HUES64 (cell line): Measurements from ENCODE around the gene TKFC.

Experiments
- H3K27ac ChIP-seq: 2 replicates; pipeline ENCODE4 v1.7.0; 2013; ENCODE audit warnings: low read depth, low read length, inconsistent platforms
- H3K27me3 ChIP-seq: 2 replicates; pipeline ENCODE4 v1.6.1; 2013; ENCODE audit warnings: mild to moderate bottlenecking, low read length; ENCODE audit not compliant: insufficient read depth
- H3K36me3 ChIP-seq: 2 replicates; pipeline ENCODE4 v1.6.1; 2013; ENCODE audit warnings: mild to moderate bottlenecking, low read length; ENCODE audit not compliant: insufficient read depth
- H3K4me1 ChIP-seq: 2 replicates; pipeline ENCODE4 v1.6.1; 2013; ENCODE audit warnings: mild to moderate bottlenecking, low read length, moderate library complexity; ENCODE audit not compliant: insufficient read depth
- H3K4me3 ChIP-seq: 2 replicates; pipeline ENCODE4 v1.5.1; 2013; ENCODE audit warnings: mild to moderate bottlenecking, low read length, moderate library complexity
- H3K9ac ChIP-seq: 2 replicates; pipeline ENCODE4 v1.6.1; 2013; ENCODE audit warnings: mild to moderate bottlenecking, low read depth, low read length
- H3K9me3 ChIP-seq: 2 replicates; pipeline ENCODE4 v1.6.1; 2013; ENCODE audit warnings: low read depth, low read length; ENCODE audit not compliant: insufficient read depth
- WGBS: fragments of 150-250, 120-280 bp; methylation state at CpG from one replicate; pipeline ENCODE4 v1.1.7; 2013; ENCODE audit warnings: missing lambda C conversion rate; 5-methylcytosine and 5-hydroxymethylcytosine counted together

The TKFC gene

DNA sequence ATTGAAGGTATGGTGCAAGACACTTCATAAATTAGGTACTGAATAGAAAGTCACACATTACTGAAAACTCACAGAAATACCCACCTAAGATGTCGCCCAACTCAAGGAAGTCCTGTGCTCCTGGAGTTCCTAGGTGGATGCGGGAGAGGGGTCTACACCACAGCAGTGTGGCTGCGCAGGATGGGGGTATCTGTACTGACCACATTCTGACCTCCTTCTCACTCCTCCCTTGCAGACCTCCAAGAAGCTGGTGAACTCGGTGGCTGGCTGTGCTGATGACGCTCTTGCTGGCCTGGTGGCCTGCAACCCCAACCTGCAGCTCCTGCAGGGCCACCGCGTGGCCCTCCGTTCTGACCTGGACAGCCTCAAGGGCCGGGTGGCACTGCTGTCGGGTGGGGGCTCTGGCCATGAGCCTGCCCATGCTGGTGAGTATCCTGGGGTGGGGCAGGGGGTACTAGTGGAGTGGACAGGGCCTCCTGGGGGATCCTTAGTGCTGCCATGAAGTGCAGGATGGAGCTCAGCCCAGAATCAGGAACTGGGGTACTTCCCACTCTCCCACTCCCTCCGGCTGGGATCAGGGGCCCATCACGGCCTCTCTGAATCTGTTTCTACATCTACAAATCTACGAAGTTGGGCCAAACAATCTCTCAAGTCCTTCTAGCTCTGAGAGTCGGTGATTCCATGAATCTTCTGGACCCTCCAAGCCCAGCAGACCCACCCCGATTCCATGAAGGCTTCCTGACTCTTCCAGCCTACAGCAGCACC lies 4.9 kb downstream of the TKFC start:
- H3K4me1 ChIP-seq, result peaks cover 11% of the 10 kb centered on the region; the same call in 1 of the 2 replicates
- no peak overlapping the region for H3K9ac ChIP-seq
- no peaks in the 10 kb centered on the region for H3K9me3 ChIP-seq
- peaks cover 22% of the 10 kb centered on the region for H3K36me3 ChIP-seq
- 92% methylated on average over 15 of the region's 15 CpGs for WGBS
- no peak overlapping the region for H3K27ac ChIP-seq
- H3K4me3 ChIP-seq, result no peak overlapping the region
- no peaks in the 10 kb centered on the region for H3K27me3 ChIP-seq

DNA sequence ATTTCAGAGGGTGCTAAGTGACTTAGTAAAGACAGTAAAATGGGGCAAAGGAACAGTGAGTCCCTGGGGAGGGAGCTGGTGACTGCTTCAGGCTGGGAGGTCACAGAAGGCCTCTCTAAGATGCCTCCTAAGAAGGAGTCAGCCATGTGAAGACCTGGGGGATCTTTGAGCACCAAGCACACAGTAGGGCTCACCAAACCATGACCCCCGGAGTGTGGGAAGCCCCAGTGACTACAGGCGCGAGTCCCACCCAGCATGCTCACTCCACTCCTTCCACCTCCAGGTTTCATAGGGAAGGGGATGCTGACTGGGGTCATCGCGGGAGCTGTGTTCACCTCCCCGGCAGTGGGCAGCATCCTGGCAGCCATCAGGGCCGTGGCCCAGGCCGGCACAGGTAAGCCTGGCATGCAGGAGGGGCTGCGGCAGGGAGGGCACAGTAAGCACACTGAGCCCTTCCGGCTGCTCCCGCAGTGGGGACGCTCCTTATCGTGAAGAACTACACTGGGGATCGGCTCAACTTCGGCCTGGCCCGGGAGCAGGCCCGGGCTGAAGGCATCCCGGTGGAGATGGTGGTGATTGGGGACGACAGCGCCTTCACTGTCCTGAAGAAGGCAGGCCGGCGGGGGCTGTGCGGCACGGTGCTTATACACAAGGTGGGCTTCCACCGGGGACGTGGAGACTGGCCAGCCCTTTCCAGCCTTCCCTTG lies 5.9 kb downstream of the TKFC start:
- Histone ChIP-seq H3K9ac (no peak overlapping the region), H3K36me3 (peaks cover 25% of the 10 kb centered on the region), H3K9me3 (no peaks in the 10 kb centered on the region), H3K27ac (no peak overlapping the region), H3K27me3 (no peaks in the 10 kb centered on the region), H3K4me3 (no peak overlapping the region), H3K4me1 (peaks cover 6% of the 10 kb centered on the region; the same call in 1 of the 2 replicates)
- WGBS, result 89% methylated on average over 26 of the region's 26 CpGs

DNA sequence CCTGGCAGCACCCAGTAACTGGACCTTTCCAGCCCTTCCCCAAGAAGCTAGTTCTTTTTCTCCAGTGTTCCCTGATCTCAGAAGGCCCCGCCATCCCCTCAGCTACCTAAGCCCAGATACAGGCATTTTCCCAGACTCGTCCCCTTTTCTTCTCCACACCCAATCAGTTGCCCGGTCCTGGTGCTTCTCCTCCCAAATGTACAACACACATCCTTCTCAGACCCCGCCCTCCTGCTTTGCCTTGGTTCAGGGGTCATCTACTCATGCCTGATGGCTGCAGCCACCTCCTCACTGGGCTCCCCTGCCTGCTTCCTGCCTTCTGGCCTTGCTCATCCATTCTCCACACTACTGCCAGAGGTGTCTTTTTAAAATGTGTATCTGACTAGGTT lies 6.5 kb downstream of the TKFC start:
- H3K9me3 ChIP-seq, result no peaks in the 10 kb centered on the region
- H3K9ac ChIP-seq, result no peak overlapping the region
- 88% methylated on average over 4 of the region's 4 CpGs for WGBS
- H3K27ac ChIP-seq, result no peak overlapping the region
- H3K4me1 ChIP-seq, result peaks cover 6% of the 10 kb centered on the region; the same call in 1 of the 2 replicates
- no peak overlapping the region for H3K4me3 ChIP-seq
- H3K27me3 ChIP-seq, result no peaks in the 10 kb centered on the region
- H3K36me3 ChIP-seq, result peaks cover 25% of the 10 kb centered on the region

DNA sequence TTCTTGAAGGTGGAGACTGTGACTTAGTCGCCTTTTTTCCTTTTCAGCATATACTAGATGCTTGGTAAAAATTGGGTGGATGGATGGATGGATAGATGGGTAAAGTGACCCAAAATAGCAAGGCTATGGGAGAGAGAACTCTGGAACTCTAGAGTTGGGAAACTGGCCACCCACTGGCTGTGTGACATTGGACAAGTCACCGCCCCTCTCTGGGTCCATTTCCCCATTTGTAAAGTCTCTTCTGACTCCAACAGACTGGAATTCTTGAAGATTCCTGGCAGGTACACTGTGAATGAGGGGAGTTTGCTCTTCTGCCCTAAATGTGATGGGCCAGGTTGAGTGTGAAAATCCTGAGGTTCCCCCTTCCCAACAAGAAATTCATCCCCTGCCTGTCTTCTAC lies 8.0 kb downstream of the TKFC start:
- H3K4me3 ChIP-seq, result no peak overlapping the region
- 96% methylated on average over 2 of the region's 2 CpGs for WGBS
- H3K27ac ChIP-seq, result no peak overlapping the region
- H3K9me3 ChIP-seq, result no peaks in the 10 kb centered on the region
- H3K9ac ChIP-seq, result no peak overlapping the region
- no peaks in the 10 kb centered on the region for H3K4me1 ChIP-seq
- H3K36me3 ChIP-seq, result peaks cover 25% of the 10 kb centered on the region
- H3K27me3 ChIP-seq, result no peaks in the 10 kb centered on the region

DNA sequence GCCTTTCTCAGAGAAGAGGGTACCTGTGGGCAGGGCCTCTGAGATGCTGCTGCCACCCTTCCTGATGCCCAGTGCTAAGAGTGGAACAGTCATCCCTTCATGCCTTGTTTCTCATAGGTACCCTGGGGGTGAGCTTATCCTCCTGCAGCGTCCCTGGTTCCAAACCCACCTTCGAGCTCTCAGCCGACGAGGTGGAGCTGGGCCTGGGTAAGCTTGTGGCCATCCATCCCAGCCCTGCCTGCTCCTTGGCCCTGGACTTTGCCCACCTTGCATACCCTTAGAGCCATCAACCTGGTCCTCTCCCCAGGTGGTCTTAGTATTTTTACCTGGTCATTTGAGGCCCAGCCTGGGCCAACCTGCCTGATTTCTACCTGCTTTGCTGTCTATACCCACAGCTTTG lies 8.7 kb downstream of the TKFC start:
- H3K36me3 ChIP-seq, result peaks cover 25% of the 10 kb centered on the region
- no peaks in the 10 kb centered on the region for H3K9me3 ChIP-seq
- H3K27ac ChIP-seq, result no peak overlapping the region

DNA sequence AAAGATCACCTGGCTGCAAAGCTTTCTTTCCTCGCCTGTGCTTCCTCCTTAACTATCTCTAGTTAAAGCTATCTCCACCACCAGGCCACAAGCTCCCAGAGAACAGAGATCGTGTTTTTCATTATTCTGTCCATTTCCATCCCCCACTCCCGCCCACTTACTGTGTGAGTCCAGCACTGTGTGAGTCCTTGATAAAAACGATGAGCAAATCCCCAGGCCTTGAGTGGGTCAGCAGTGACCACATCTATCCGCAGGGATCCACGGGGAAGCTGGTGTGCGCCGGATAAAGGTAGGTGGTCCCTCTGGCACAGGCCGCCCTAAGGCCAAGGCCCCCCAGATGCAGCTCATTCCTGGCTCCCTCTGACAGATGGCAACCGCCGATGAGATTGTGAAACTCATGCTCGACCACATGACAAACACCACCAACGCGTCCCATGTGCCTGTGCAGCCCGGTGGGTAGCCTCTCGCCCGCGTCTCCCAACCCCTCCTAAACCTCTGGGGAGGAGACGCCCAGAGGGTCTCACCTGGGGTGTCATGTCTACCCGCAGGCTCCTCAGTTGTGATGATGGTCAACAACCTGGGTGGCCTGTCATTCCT lies 9.3 kb downstream of the TKFC start:
- Histone ChIP-seq H3K27ac (no peak overlapping the region), H3K36me3 (peaks cover 25% of the 10 kb centered on the region), H3K9me3 (no peaks in the 10 kb centered on the region), H3K9ac (no peak overlapping the region), H3K4me1 (no peaks in the 10 kb centered on the region), H3K4me3 (no peak overlapping the region), H3K27me3 (no peaks in the 10 kb centered on the region)
- WGBS, result 95% methylated on average over 20 of the region's 20 CpGs

More for the DNA sequence above, 8.7 kb downstream of the TKFC start:
- Histone ChIP-seq H3K9ac (no peak overlapping the region), H3K4me1 (no peaks in the 10 kb centered on the region), H3K27me3 (no peaks in the 10 kb centered on the region), H3K4me3 (no peak overlapping the region)
- WGBS, result 93% methylated on average over 4 of the region's 4 CpGs

DNA sequence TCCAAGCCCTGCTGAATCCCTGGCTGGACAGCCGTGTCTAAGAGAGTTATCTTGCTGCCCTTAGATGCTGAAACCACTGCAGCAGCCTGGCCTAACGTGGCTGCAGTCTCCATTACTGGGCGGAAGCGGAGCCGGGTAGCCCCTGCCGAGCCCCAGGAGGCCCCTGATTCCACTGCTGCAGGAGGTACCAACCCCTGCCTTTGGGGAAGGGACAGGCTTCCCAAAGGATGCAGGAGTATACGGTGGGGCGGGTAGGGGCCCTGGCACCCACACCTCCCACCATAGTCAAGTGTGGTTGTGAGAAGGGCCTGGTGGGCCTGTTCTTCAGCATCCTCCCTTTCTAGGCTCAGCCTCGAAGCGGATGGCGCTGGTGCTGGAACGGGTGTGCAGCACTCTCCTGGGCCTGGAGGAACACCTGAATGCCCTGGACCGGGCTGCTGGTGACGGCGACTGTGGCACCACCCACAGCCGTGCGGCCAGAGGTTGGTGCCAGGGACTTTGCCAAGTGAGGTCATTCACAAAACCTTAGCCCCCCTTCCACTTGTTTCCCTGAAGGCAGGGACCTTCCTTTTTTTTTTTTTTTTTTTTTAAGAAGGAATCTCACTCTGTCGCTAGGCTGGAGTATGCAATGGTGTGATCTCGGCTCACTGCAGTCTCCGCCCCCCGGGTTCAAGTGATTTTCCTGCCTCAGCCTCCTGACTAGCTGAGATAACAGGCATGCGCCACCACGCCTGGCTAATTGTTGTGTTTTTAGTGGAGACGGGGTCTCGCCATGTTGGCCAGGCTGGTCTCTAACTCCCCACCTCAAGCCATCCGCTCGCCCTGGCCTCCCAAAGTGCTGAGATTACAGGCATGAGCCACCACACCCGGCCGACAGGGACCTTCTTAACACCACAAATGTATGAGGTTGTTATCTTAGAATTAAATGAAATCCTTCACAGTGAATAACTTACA lies 11.0 kb downstream of the TKFC start:
- Histone ChIP-seq H3K27me3 (no peaks in the 10 kb centered on the region), H3K27ac (no peak overlapping the region), H3K9ac (no peak overlapping the region), H3K9me3 (no peaks in the 10 kb centered on the region), H3K4me1 (no peaks in the 10 kb centered on the region), H3K36me3 (peaks cover 28% of the 10 kb centered on the region), H3K4me3 (no peak overlapping the region)
- 94% methylated on average over 25 of the region's 29 CpGs for WGBS

DNA sequence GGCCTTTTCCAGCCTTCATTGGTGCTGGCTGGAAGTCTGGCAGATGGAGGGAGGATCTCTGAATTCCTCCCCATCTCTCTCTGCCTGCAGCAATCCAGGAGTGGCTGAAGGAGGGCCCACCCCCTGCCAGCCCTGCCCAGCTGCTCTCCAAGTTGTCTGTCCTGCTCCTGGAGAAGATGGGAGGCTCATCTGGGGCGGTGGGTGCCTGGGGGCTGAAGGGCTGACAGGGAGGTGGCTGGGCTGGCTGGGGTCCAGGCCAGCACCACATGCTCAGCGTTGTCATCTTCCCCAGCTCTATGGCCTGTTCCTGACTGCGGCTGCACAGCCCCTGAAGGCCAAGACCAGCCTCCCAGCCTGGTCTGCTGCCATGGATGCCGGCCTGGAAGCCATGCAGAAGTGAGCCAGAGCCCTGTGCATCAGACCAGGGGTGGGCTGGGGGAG lies 12.2 kb downstream of the TKFC start:
- Histone ChIP-seq H3K9ac (no peak overlapping the region), H3K9me3 (no peaks in the 10 kb centered on the region), H3K27ac (no peak overlapping the region), H3K27me3 (no peaks in the 10 kb centered on the region), H3K36me3 (peaks cover 30% of the 10 kb centered on the region), H3K4me1 (no peaks in the 10 kb centered on the region), H3K4me3 (no peak overlapping the region)
- WGBS, result 80% methylated on average over 4 of the region's 4 CpGs

DNA sequence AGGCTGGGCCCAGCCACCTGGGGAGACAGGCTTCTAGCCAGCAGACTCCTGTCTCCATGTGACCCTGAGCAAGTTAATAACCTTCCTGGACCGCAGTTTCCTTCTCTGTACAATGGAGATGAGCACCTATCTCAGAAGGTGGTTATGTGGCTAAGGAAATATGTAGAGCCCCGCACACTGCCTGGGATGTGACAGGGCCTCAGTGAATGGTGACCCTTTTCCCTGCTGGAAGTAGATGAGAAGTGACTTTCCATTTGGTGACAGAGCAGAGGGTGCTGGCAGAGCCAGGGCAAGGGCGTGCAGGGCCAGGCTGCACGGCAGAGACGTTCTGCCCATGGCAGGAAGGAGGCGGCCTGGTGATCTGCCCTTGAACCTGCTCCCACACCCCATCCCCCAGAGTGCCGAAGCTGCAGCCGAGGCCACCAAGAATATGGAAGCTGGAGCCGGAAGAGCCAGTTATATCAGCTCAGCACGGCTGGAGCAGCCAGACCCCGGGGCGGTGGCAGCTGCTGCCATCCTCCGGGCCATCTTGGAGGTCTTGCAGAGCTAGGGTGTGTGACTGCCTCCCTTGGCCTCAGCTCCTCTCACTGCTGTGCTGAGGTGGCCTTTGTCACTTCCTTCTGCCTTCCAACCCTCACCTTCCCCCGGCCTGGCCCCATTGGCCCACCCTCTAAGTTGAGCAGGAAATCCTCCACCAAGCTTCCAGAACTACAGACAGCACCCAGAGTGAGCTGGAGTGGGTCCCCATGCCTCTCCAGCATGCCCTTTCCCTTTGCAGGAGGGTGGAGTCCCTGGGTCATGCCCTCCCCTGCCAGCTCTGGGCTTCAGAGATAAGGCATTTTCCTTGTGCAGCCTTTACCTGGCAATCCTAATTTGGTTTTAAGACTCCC lies 13.2 kb downstream of the TKFC start:
- H3K9me3 ChIP-seq, result no peaks in the 10 kb centered on the region
- H3K27ac ChIP-seq, result no peak overlapping the region
- no peaks in the 10 kb centered on the region for H3K4me1 ChIP-seq
- no peaks in the 10 kb centered on the region for H3K27me3 ChIP-seq
- no peak overlapping the region for H3K9ac ChIP-seq
- peaks cover 30% of the 10 kb centered on the region for H3K36me3 ChIP-seq
- WGBS, result 94% methylated on average over 14 of the region's 14 CpGs
- no peak overlapping the region for H3K4me3 ChIP-seq

DNA sequence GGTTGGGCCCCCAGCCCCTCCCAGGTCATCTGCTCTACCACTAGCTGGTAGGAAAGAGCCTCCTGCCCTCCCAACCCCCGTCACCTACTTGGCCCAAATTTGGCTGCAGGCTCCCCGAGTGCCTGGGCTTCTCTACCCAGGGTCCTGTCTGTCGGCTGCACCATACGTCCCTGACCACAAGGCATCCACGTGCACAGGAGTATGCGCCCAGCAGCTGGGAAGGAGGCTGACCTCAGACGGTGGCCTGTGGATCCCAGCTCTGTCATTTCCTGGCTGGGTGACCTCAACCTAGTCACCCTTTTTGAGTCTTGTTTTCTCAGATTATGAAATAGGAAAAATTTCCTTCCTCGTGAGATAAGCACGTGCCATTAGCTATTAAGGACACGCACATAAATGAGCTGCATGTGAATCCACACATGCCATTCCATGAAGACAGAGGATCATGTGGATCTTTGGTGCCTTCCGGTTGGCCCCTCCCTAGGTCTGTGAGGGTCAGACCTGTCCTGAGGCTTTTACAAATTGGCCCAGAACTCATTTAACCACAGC lies 15.0 kb downstream of the TKFC start:
- H3K27me3 ChIP-seq, result no peaks in the 10 kb centered on the region
- H3K9me3 ChIP-seq, result no peaks in the 10 kb centered on the region
- no peaks in the 10 kb centered on the region for H3K4me1 ChIP-seq
- H3K4me3 ChIP-seq, result no peak overlapping the region
- H3K27ac ChIP-seq, result no peak overlapping the region
- 93% methylated on average over 11 of the region's 11 CpGs for WGBS
- no peak overlapping the region for H3K9ac ChIP-seq
- peaks cover 30% of the 10 kb centered on the region for H3K36me3 ChIP-seq
